IPS-18c (cell line): ENCODE data around the gene PCSK6.
"Not testable (repeated sequence)": the region's sequence is repeated elsewhere in the genome, so short reads cannot be mapped to it uniquely, and the experiment has no call there.

Source experiments
- H3K4me3 ChIP-seq: 2 replicates; pipeline ENCODE4 v1.7.0; 2013; ENCODE audit warnings: low read depth, mild to moderate bottlenecking, low read length, moderate library complexity; ENCODE audit not compliant: insufficient read depth
- H3K9me3 ChIP-seq: one replicate; pipeline ENCODE4 v1.6.1; 2013; ENCODE audit warnings: mild to moderate bottlenecking, low read length, moderate library complexity; ENCODE audit not compliant: control insufficient read depth, insufficient read depth

Gene PCSK6

GRCh38 chr15:101479342-101479845 is 10.1 kb downstream of the PCSK6 start:
- Histone ChIP-seq H3K9me3 (no peaks in the 10 kb centered on the region), H3K4me3 (no peak overlapping the region)

- H3K9me3 ChIP-seq: no peaks in the 10 kb centered on the region
- H3K4me3 ChIP-seq: no peak overlapping the region
Observed at GRCh38 chr15:101478701-101479341, 10.7 kb downstream of the PCSK6 start.

- no peaks in the 10 kb centered on the region for H3K9me3 ChIP-seq
- H3K4me3 ChIP-seq: no peak overlapping the region
Observed at GRCh38 chr15:101477851-101478362, 11.6 kb downstream of the PCSK6 start.

- no peak overlapping the region for H3K4me3 ChIP-seq
Observed at GRCh38 chr15:101476756-101477155, 12.8 kb downstream of the PCSK6 start.

GRCh38 chr15:101474983-101475382 is 14.5 kb downstream of the PCSK6 start:
- no peaks in the 10 kb centered on the region for H3K9me3 ChIP-seq

More at GRCh38 chr15:101476756-101477155, 12.8 kb downstream of the PCSK6 start:
- no peaks in the 10 kb centered on the region for H3K9me3 ChIP-seq

GRCh38 chr15:101474233-101474632 is 15.3 kb downstream of the PCSK6 start:
- Histone ChIP-seq H3K4me3 (no peak overlapping the region), H3K9me3 (no peaks in the 10 kb centered on the region)

More at GRCh38 chr15:101474983-101475382, 14.5 kb downstream of the PCSK6 start:
- no peak overlapping the region for H3K4me3 ChIP-seq

GRCh38 chr15:101472033-101472432 is 17.5 kb downstream of the PCSK6 start:
- H3K4me3 ChIP-seq: no peak overlapping the region
- no peaks in the 10 kb centered on the region for H3K9me3 ChIP-seq

- Histone ChIP-seq H3K9me3 (no peaks in the 10 kb centered on the region), H3K4me3 (no peak overlapping the region)
Observed at GRCh38 chr15:101470548-101471239, 18.8 kb downstream of the PCSK6 start.

- Histone ChIP-seq H3K4me3 (no peak overlapping the region), H3K9me3 (no peaks in the 10 kb centered on the region)
Observed at GRCh38 chr15:101469520-101470288, 19.8 kb downstream of the PCSK6 start.

GRCh38 chr15:101466188-101466587 is 23.3 kb downstream of the PCSK6 start:
- no peak overlapping the region for H3K4me3 ChIP-seq
- no peaks in the 10 kb centered on the region for H3K9me3 ChIP-seq

GRCh38 chr15:101464999-101465669 is 24.4 kb downstream of the PCSK6 start:
- Histone ChIP-seq H3K9me3 (no peaks in the 10 kb centered on the region), H3K4me3 (no peak overlapping the region)

- Histone ChIP-seq H3K9me3 (no peaks in the 10 kb centered on the region), H3K4me3 (no peak overlapping the region)
Observed at GRCh38 chr15:101464256-101464998, 25.1 kb downstream of the PCSK6 start.

- H3K9me3 ChIP-seq, H3K4me3 ChIP-seq: not testable (repeated sequence)
Observed at GRCh38 chr15:101463696-101464095, 25.8 kb downstream of the PCSK6 start.

GRCh38 chr15:101463270-101463669 is 26.2 kb downstream of the PCSK6 start:
- Histone ChIP-seq H3K9me3 (no peaks in the 10 kb centered on the region), H3K4me3 (no peak overlapping the region)

- no peak overlapping the region for H3K4me3 ChIP-seq
- H3K9me3 ChIP-seq: no peaks in the 10 kb centered on the region
Observed at GRCh38 chr15:101461097-101461496, 28.4 kb downstream of the PCSK6 start.

GRCh38 chr15:101459579-101460300 is 29.8 kb downstream of the PCSK6 start:
- Histone ChIP-seq H3K4me3 (no peak overlapping the region), H3K9me3 (no peaks in the 10 kb centered on the region)
